H1 (cell line): ENCODE results near the gene CD7. TPM values are rescaled to one million over a fixed set of nuclear protein-coding genes. Genes with fewer than 3 reads are reported as not detected.

ENCODE experiments used
- CTCF ChIA-PET: fragments of 300-600 bp; sonication (Branson Sonifier 250); formaldehyde crosslinking; loops from one replicate; lab custom pipeline; 2021; ENCODE audit not compliant: partially characterized antibody; lab: Charles Lee
- POLR2A ChIA-PET: fragments of 300-600 bp; sonication (Branson Sonifier 250); formaldehyde crosslinking; loops from one replicate; lab custom pipeline; 2021; ENCODE audit warnings: inconsistent platforms; ENCODE audit not compliant: partially characterized antibody; lab: Charles Lee
- DNase-seq, 2 experiments: peaks; one replicate each; pipeline versions ENCODE4 v3.0.0 to v3.0.0-alpha.2; 2010 to 2022; ENCODE audit warnings: low spot score in 2 of 2, low read depth in 1 of 2, mixed read lengths in 1 of 2
- FAIRE-seq: peaks from 2 replicates; lab custom pipeline; 2011; peaks lifted over from hg19 to GRCh38; lab: Jason Lieb, UNC
- H2AFZ ChIP-seq: 2 replicates; pipeline ENCODE4 v1.8.1; 2012; ENCODE audit warnings: low read length, inconsistent platforms
- H2AK5ac ChIP-seq: 2 replicates; pipeline ENCODE4 v1.6.1; 2013; ENCODE audit warnings: low read depth, low read length
- H2BK120ac ChIP-seq: replicated peaks from 2 replicates; pipeline ENCODE3; 2013; ENCODE audit warnings: low read depth, low read length, inconsistent platforms
- H2BK12ac ChIP-seq: 2 replicates; pipeline ENCODE4 v1.6.1; 2013; ENCODE audit warnings: low read depth, low read length
- H2BK15ac ChIP-seq: 2 replicates; pipeline ENCODE4 v1.6.1; 2013; ENCODE audit warnings: low read length
- H2BK20ac ChIP-seq: 2 replicates; pipeline ENCODE4 v1.6.1; 2013; ENCODE audit warnings: low read length
- H2BK5ac ChIP-seq: 2 replicates; pipeline ENCODE4 v1.6.1; 2013; ENCODE audit warnings: low read depth, low read length
- H3K14ac ChIP-seq: 2 replicates; pipeline ENCODE4 v1.6.1; 2013; ENCODE audit warnings: inconsistent platforms; ENCODE audit not compliant: insufficient read length
- H3K18ac ChIP-seq: 2 replicates; pipeline ENCODE4 v1.6.1; 2013; ENCODE audit warnings: low read length; ENCODE audit errors: extremely low read depth
- H3K23ac ChIP-seq: 2 replicates; pipeline ENCODE4 v1.6.1; 2013; ENCODE audit warnings: inconsistent platforms; ENCODE audit not compliant: insufficient read length
- H3K23me2 ChIP-seq: 2 replicates; pipeline ENCODE4 v1.6.1; 2013; ENCODE audit warnings: low read depth, low read length
- H3K27ac ChIP-seq: 2 replicates; pipeline ENCODE4 v1.6.1; 2011; ENCODE audit warnings: low read depth, low read length, inconsistent platforms
- H3K27me3 ChIP-seq, 4 experiments: replicated peaks in 1 of 4; 1 replicate in 1 of 4; 2 replicates in 3 of 4; pipeline versions ENCODE4 v1.6.1 to v1.8.1; 2011 to 2013; ENCODE audit warnings: low read length in 3 of 4, mild to moderate bottlenecking in 3 of 4, inconsistent platforms in 2 of 4, mixed read lengths in 2 of 4, moderate library complexity in 1 of 4; ENCODE audit not compliant: control insufficient read depth in 3 of 4, insufficient read depth in 3 of 4; ENCODE audit errors: extremely low read depth in 1 of 4
- H3K36me3 ChIP-seq, 4 experiments: 2 replicates each; pipeline versions ENCODE4 v1.6.1 to v1.8.1; 2011 to 2013; ENCODE audit warnings: mild to moderate bottlenecking in 4 of 4, low read length in 3 of 4, moderate library complexity in 2 of 4, control low read depth in 1 of 4, inconsistent platforms in 1 of 4; ENCODE audit not compliant: insufficient read depth in 4 of 4, control insufficient read depth in 2 of 4
- H3K4ac ChIP-seq: replicated peaks from 2 replicates; pipeline ENCODE3; 2013; ENCODE audit warnings: low read length, low read depth, mixed read lengths, inconsistent platforms; ENCODE audit not compliant: insufficient read length
- H3K4me1 ChIP-seq, 4 experiments: replicated peaks in 1 of 4; 1 replicate in 1 of 4; 2 replicates in 3 of 4; pipeline versions ENCODE4 v1.6.1 to v1.8.1; 2011 to 2013; ENCODE audit warnings: low read length in 3 of 4, inconsistent platforms in 2 of 4, mixed read lengths in 1 of 4; ENCODE audit not compliant: insufficient read depth in 4 of 4, control insufficient read depth in 3 of 4
- H3K4me2 ChIP-seq, 2 experiments: 2 replicates each; pipeline versions ENCODE4 v1.6.1 to v1.8.1; 2011 to 2013; ENCODE audit warnings: low read depth in 2 of 2, low read length in 2 of 2, control low read depth in 1 of 2, inconsistent platforms in 1 of 2, mild to moderate bottlenecking in 1 of 2; ENCODE audit not compliant: insufficient read depth in 1 of 2
- H3K4me3 ChIP-seq, 4 experiments: fragments of 200-600, 300-600 bp in 1 of 4; sonication (generic), shearing (Covaris generic), sonication (Bioruptor Twin) in 1 of 4; 2 replicates each; pipeline versions ENCODE4 v1.5.1 to v1.8.1; 2011 to 2016; ENCODE audit warnings: low read length in 4 of 4, low read depth in 3 of 4, control low read depth in 2 of 4, inconsistent platforms in 2 of 4, mild to moderate bottlenecking in 2 of 4, mixed read lengths in 1 of 4, moderate library complexity in 1 of 4; ENCODE audit not compliant: insufficient read depth in 2 of 4; ENCODE audit errors: extremely low read depth in 1 of 4
- H3K56ac ChIP-seq: replicated peaks from 2 replicates; pipeline ENCODE3; 2013; ENCODE audit warnings: low read depth, mild to moderate bottlenecking, mixed read lengths, low read length, inconsistent platforms; ENCODE audit not compliant: insufficient read length
- H3K79me1 ChIP-seq: 2 replicates; pipeline ENCODE4 v1.6.1; 2013; ENCODE audit warnings: low read depth, low read length, control low read depth
- H3K79me2 ChIP-seq, 2 experiments: 2 replicates each; pipeline versions ENCODE4 v1.6.1 to v1.8.1; 2012 to 2013; ENCODE audit warnings: low read length in 2 of 2, mild to moderate bottlenecking in 2 of 2, inconsistent platforms in 1 of 2; ENCODE audit not compliant: insufficient read depth in 2 of 2, control insufficient read depth in 1 of 2
- H3K9ac ChIP-seq, 4 experiments: replicated peaks in 1 of 4; 1 replicate in 1 of 4; 2 replicates in 3 of 4; pipeline versions ENCODE4 v1.6.1 to v1.8.1; 2011 to 2013; ENCODE audit warnings: low read depth in 3 of 4, low read length in 3 of 4, control low read depth in 2 of 4, mild to moderate bottlenecking in 2 of 4, moderate library complexity in 2 of 4, inconsistent platforms in 1 of 4; ENCODE audit errors: extremely low read depth in 1 of 4
- H3K9me3 ChIP-seq, 2 experiments: 2 replicates each; pipeline versions ENCODE4 v1.6.1 to v1.8.1; 2012 to 2013; ENCODE audit warnings: mild to moderate bottlenecking in 2 of 2, moderate library complexity in 2 of 2, control low read depth in 1 of 2, inconsistent platforms in 1 of 2, low read depth in 1 of 2, low read length in 1 of 2, mixed read lengths in 1 of 2; ENCODE audit not compliant: insufficient read depth in 2 of 2
- H4K20me1 ChIP-seq, 2 experiments: replicated peaks in 1 of 2; 2 replicates each; pipeline versions ENCODE3 to v1.8.1; 2011 to 2013; ENCODE audit warnings: inconsistent platforms in 2 of 2, low read length in 2 of 2, mild to moderate bottlenecking in 1 of 2; ENCODE audit not compliant: insufficient read depth in 2 of 2, control insufficient read depth in 1 of 2
- H4K5ac ChIP-seq: 2 replicates; pipeline ENCODE4 v1.6.1; 2013; ENCODE audit warnings: low read length, low read depth, mixed read lengths, inconsistent platforms; ENCODE audit not compliant: insufficient read length
- H4K8ac ChIP-seq: 2 replicates; pipeline ENCODE4 v1.8.0; 2013; ENCODE audit warnings: mild to moderate bottlenecking, moderate library complexity, low read length, inconsistent platforms; ENCODE audit not compliant: insufficient read depth; ENCODE audit errors: extremely low read depth
- H4K91ac ChIP-seq: replicated peaks from 2 replicates; pipeline ENCODE3; 2013; ENCODE audit warnings: low read length, mixed read lengths, inconsistent platforms; ENCODE audit not compliant: insufficient read length
- BACH1 ChIP-seq: IDR thresholded peaks from 2 replicates; pipeline ENCODE4 v1.6.1; 2012; ENCODE audit warnings: low read length, improper control_type of control experiment
- BRCA1 ChIP-seq: IDR thresholded peaks from 2 replicates; pipeline ENCODE4 v1.6.1; 2012; ENCODE audit warnings: low read depth, low read length, improper control_type of control experiment
- CEBPB ChIP-seq: IDR thresholded peaks from 2 replicates; pipeline ENCODE4 v1.6.1; 2012; ENCODE audit warnings: low read depth, low read length
- CHD1 ChIP-seq: IDR thresholded peaks from 2 replicates; pipeline ENCODE4 v1.6.1; 2012; ENCODE audit warnings: low read depth, low read length, improper control_type of control experiment
- EGR1 ChIP-seq: IDR thresholded peaks from 2 replicates; pipeline ENCODE4 v1.6.1; 2011; ENCODE audit warnings: low read depth, low read length, borderline replicate concordance
- FOSL1 ChIP-seq: IDR thresholded peaks from 2 replicates; pipeline ENCODE4 v1.6.1; 2011; ENCODE audit warnings: mild to moderate bottlenecking, low read depth, low read length, moderate library complexity; ENCODE audit not compliant: insufficient read depth
- POLR2AphosphoS5 ChIP-seq: IDR thresholded peaks from 2 replicates; pipeline ENCODE4 v1.6.1; 2011; ENCODE audit warnings: low read depth, low read length
- RBBP5 ChIP-seq: IDR thresholded peaks from 2 replicates; pipeline ENCODE4 v1.7.1; 2012; ENCODE audit warnings: low read depth, mild to moderate bottlenecking, inconsistent platforms, low read length, moderate library complexity, borderline replicate concordance
- RFX5 ChIP-seq: IDR thresholded peaks from 2 replicates; pipeline ENCODE4 v1.6.1; 2011; ENCODE audit warnings: low read depth, low read length, improper control_type of control experiment, borderline replicate concordance
- SIRT6 ChIP-seq: IDR thresholded peaks from one replicate; pipeline ENCODE4 v1.7.1; 2012; ENCODE audit warnings: low read length, inconsistent platforms
- SP2 ChIP-seq: IDR thresholded peaks from 2 replicates; pipeline ENCODE4 v1.6.1; 2012; ENCODE audit warnings: mild to moderate bottlenecking, low read length, inconsistent platforms
- SP4 ChIP-seq: IDR thresholded peaks from 2 replicates; pipeline ENCODE4 v1.6.1; 2012; ENCODE audit warnings: low read length, inconsistent platforms
- TCF12 ChIP-seq: IDR thresholded peaks from 2 replicates; pipeline ENCODE4 v1.6.1; 2011; ENCODE audit warnings: low read depth, mild to moderate bottlenecking, low read length
- WGBS, 2 experiments: shearing (Covaris generic) in 1 of 2; methylation state at CpG; one replicate each; pipeline versions ENCODE4 v1.1.6 to v1.1.7; 2013 to 2015; ENCODE audit warnings: low lambda C conversion rate in 2 of 2, mixed read lengths in 2 of 2, inconsistent platforms in 1 of 2, low coverage in 1 of 2, missing lambda C conversion rate in 1 of 2; ENCODE audit not compliant: insufficient replicate concordance in 2 of 2, insufficient coverage in 1 of 2, insufficient read length in 1 of 2; ENCODE audit errors: extremely low coverage in 1 of 2, missing lambda C conversion rate in 1 of 2; 5-methylcytosine and 5-hydroxymethylcytosine counted together
- polyA plus RNA-seq, 7 experiments: library from polyadenylated mRNA; depleted of rRNA in 3 of 7; stranded (reverse) in 5 of 7; unstranded in 2 of 7; fragments of >200 nt in 5 of 7; fragments of 200-250 nt in 2 of 7; gene quantifications; 1 replicate in 5 of 7; 2 replicates in 1 of 7; 4 replicates in 1 of 7; pipeline versions ENCODE4 v1.2.1 to v1.2.3, GENCODE V29; 2011 to 2013; ENCODE audit warnings: missing spikeins in 2 of 7, mixed read lengths in 2 of 7
- total RNA-seq: library from RNA; stranded (reverse); fragmentation: NEBNext Ultra II Directional; extraction: Animal tissue kit (Norgen Biotek cat#: 25700); gene quantifications from 2 replicates; pipeline ENCODE4 v1.2.1, GENCODE V29; 2021

Gene CD7
- total and polyA plus RNA-seq, 2 of the 8 experiments (the other 6 are each of a cell fraction or from before 2014, with no cell fraction given): 0.83 to 0.86 TPM

- Histone ChIP-seq H3K79me1 (no peaks in the 10 kb centered on the region), H4K8ac (peak overlapping the region; percentile 90), H2AFZ (no peak overlapping the region; the same call in 1 of the 2 replicates), H4K5ac (peak overlapping the region; percentile 85), H3K4me3 (peak overlapping the region; percentile 57 to 98 (median 72)), H3K18ac (peak overlapping the region; percentile 95), H3K4me2 (peak overlapping the region; percentile 56 to 80), H3K27me3 (peaks cover 0 to 7% (median 4%) of the 10 kb centered on the region in 4 experiments; a peak in 3 of 7 replicates), H2BK120ac (no peak overlapping the region), H3K4me1 (peaks cover 0 to 13% (median 2%) of the 10 kb centered on the region in 4 experiments; a peak in 4 of 7 replicates), H3K14ac (no peak overlapping the region), H2BK12ac (no peak overlapping the region; the same call in 1 of the 2 replicates), H3K4ac (no peak overlapping the region), H3K9me3 (0 out of 4 replicates have a peak, but pooled peaks cover 0 to 2% of the 10 kb centered on the region in 2 experiments), H3K23ac (no peak overlapping the region), H3K36me3 (no peaks in the 10 kb centered on the region), H3K23me2 (no peaks in the 10 kb centered on the region; the same call in 1 of the 2 replicates), H2BK15ac (no peak overlapping the region), H3K56ac (no peak overlapping the region), H4K20me1 (peaks cover 0 to 2% of the 10 kb centered on the region in 2 experiments), H2BK20ac (no peak overlapping the region), H2BK5ac (peak overlapping the region; percentile 75), H4K91ac (no peak overlapping the region), H3K27ac (peak overlapping the region; percentile 69), H3K79me2 (no peaks in the 10 kb centered on the region; a peak in 1 of 4 replicates), H2AK5ac (0 out of 2 replicates have a peak overlapping the region, but pooled peaks have one; percentile 24), H3K9ac (peak overlapping the region; percentile 52 to 90 (median 71))
- ChIA-PET POLR2A (interaction anchor here (0.6 to 3.5 kb wide), 15 partner anchors 9 to 119 kb away, joined by 3 to 41 read pairs (median 3); partner anchors contain the start of genes CD7 and CSNK1D), CTCF (interaction anchor here (1.3 kb wide), 1 partner anchor 30 kb away, joined by 4 read pairs; no protein-coding TSS in a partner anchor)
- 6% methylated on average over 76 of the region's 86 CpGs; no CpG with 5 or more reads in 1 of the 2 experiments for WGBS, 2 experiments
- DNase-seq (peak; percentile 91 to 92), FAIRE-seq (no peak)
- TF ChIP-seq BACH1 (no peak), CEBPB (0 out of 2 replicates have a peak, but pooled peaks have one; percentile 31), RFX5 (no peak), TCF12 (no peak), SP4 (no peak), SP2 (no peak), FOSL1 (no peak), CHD1 (no peak), EGR1 (no peak), BRCA1 (no peak), POLR2AphosphoS5 (peak; percentile 96), SIRT6 (no peak), RBBP5 (no peak)
Observed at GRCh38 chr17:82292251-82293154, 24.9 kb downstream of the CD7 start.
